Stomach (tissue), 9 donors: ENCODE results near the gene RBM6. TPM values are rescaled to one million over a fixed set of nuclear protein-coding genes. Genes with fewer than 3 reads are reported as not detected.

Source experiments
- DNase-seq, 2 donors: peaks; one replicate each; pipeline versions ENCODE4 v3.0.0 to v3.0.0-alpha.2; 2013 to 2019
- H3K27ac ChIP-seq, 5 donors: fragments of 200-600 bp in 4 of 5; sonication (generic) in 4 of 5; one replicate each; pipeline ENCODE4 v1.5.1; 2013 to 2019; ENCODE audit warnings: mild to moderate bottlenecking in 1 of 5, moderate library complexity in 1 of 5
- H3K27me3 ChIP-seq, 3 donors: fragments of 200-600 bp; sonication (generic); one replicate each; pipeline ENCODE4 v1.5.1; 2017 to 2019; ENCODE audit warnings: mixed run types in 1 of 3
- H3K36me3 ChIP-seq, 4 donors: fragments of 200-600 bp; sonication (generic); 1 replicate in 3 of 4; 2 replicates in 1 of 4; pipeline ENCODE4 v1.5.1; 2016 to 2019
- H3K4me1 ChIP-seq, 4 donors: fragments of 200-600 bp; sonication (generic); one replicate each; pipeline ENCODE4 v1.5.1; 2016 to 2019
- H3K4me3 ChIP-seq, 4 donors: fragments of 200-600 bp; sonication (generic) in 3 of 4; one replicate each; pipeline ENCODE4 v1.5.1; 2016 to 2019; ENCODE audit warnings: mild to moderate bottlenecking in 1 of 4
- H3K9me3 ChIP-seq, 4 donors: fragments of 200-600 bp; sonication (generic); one replicate each; pipeline ENCODE4 v1.5.1; 2016 to 2019
- CTCF ChIP-seq, 7 experiments: fragments of 450-650 bp in 4 of 7; fragments of 200-600 bp in 3 of 7; sonication (generic) in 3 of 7; IDR thresholded peaks; one replicate each; pipeline ENCODE4 v1.5.1; 2016 to 2019; ENCODE audit warnings: antibody characterized with exemption in 7 of 7, control low read depth in 2 of 7, mild to moderate bottlenecking in 1 of 7
- EP300 ChIP-seq: sonication (generic); formaldehyde crosslinking; IDR thresholded peaks from one replicate; pipeline ENCODE4 v1.6.1; 2017; ENCODE audit warnings: antibody characterized with exemption
- POLR2A ChIP-seq, 4 donors: fragments of 450-650 bp; IDR thresholded peaks; one replicate each; pipeline ENCODE4 v1.6.1; 2016; ENCODE audit warnings: antibody characterized with exemption in 4 of 4, control low read depth in 2 of 4, mild to moderate bottlenecking in 1 of 4, moderate library complexity in 1 of 4
- POLR2AphosphoS5 ChIP-seq, 3 donors: sonication (generic); formaldehyde crosslinking; IDR thresholded peaks; one replicate each; pipeline ENCODE4 v1.6.1; 2016; ENCODE audit warnings: antibody characterized with exemption in 3 of 3
- WGBS, 5 donors: extraction: QIAGEN DNeasy Blood & Tissue Kit in 3 of 5; methylation state at CpG; one replicate each; pipeline versions ENCODE4 v1.1.5 to v1.1.7; 2013 to 2018; 5-methylcytosine and 5-hydroxymethylcytosine counted together
- intact Hi-C: fragments of 100-400 bp; cut with DNase I; formaldehyde crosslinking; loops from one replicate; pipeline ENCODE4 v1.15.1; 2023; ENCODE audit warnings: low total_unique reads
- polyA plus RNA-seq, 3 donors: library from polyadenylated mRNA; stranded (reverse); fragments of 200-250 nt; gene quantifications; one replicate each; pipeline ENCODE4 v1.2.3, GENCODE V29; 2013
- total RNA-seq, 5 donors: library from RNA; depleted of rRNA; stranded (reverse); fragments of >200 nt; gene quantifications; one replicate each; pipeline versions ENCODE4 v1.1.0 to v1.2.3, GENCODE V29; 2014 to 2016
- donor health status: healthy with polysubstance abuse.
- donor health status: Bipolar disorder and iron deficiency.
- donor health status: healthy.

RBM6 gene
- total and polyA plus RNA-seq, 8 donors = 87.0 to 239 (median 133) TPM

- peak in 1 of 2 donors; percentile 31 for DNase-seq
- 42 to 68% (median 58%) methylated on average over 6 of the region's 6 CpGs for WGBS, 5 donors
- TF ChIP-seq EP300 (no peak), POLR2A (IDR thresholded peaks at IDR 0.05) (no peak), POLR2AphosphoS5 (IDR thresholded peaks at IDR 0.05) (no peak), CTCF (IDR thresholded peaks at IDR 0.05) (no peak)
- Histone ChIP-seq H3K27ac (peak overlapping the region in 4 of 5 donors; percentile 37 to 93 (median 66)), H3K9me3 (no peaks in the 10 kb centered on the region), H3K4me3 (peak overlapping the region in 1 of 4 donors; percentile 54), H3K27me3 (no peaks in the 10 kb centered on the region), H3K4me1 (peaks cover 15 to 61% (median 42%) of the 10 kb centered on the region in 4 donors), H3K36me3 (peaks cover 19 to 46% (median 44%) of the 10 kb centered on the region in 4 donors)
- intact Hi-C loops = no loop called here
Measured at GRCh38 chr3:49898991-49899390, 41.0 kb upstream of the RBM6 start.

GRCh38 chr3:49899815-49900214 is 40.1 kb upstream of the RBM6 start:
- H3K4me3 ChIP-seq = peak overlapping the region in 3 of 4 donors; percentile 4 to 54 (median 16)
- intact Hi-C loops = no loop called here
- peak in 1 of 2 donors; percentile 38 for DNase-seq

GRCh38 chr3:49900491-49901153 is 39.3 kb upstream of the RBM6 start:
- intact Hi-C loops = no loop called here
- Histone ChIP-seq H3K4me1 (peaks cover 31 to 78% (median 58%) of the 10 kb centered on the region in 4 donors), H3K36me3 (peaks cover 10 to 30% (median 27%) of the 10 kb centered on the region in 4 donors), H3K4me3 (peak overlapping the region; percentile 3 to 54 (median 34)), H3K27me3 (no peaks in the 10 kb centered on the region), H3K27ac (peak overlapping the region; percentile 86 to 93 (median 90)), H3K9me3 (no peaks in the 10 kb centered on the region)
- TF ChIP-seq CTCF (IDR thresholded peaks at IDR 0.05) (peak in 2 of 7 experiments; percentile 8 to 25), POLR2A (IDR thresholded peaks at IDR 0.05) (peak in 1 of 4 donors; percentile 77), POLR2AphosphoS5 (IDR thresholded peaks at IDR 0.05) (peak in 2 of 3 donors; percentile 82 to 95), EP300 (no peak)
- WGBS, 5 donors = 26 to 61% (median 32%) methylated on average over 4 to 8 of the region's 8 CpGs
- DNase-seq = peak; percentile 91 to 93

More at GRCh38 chr3:49899815-49900214, 40.1 kb upstream of the RBM6 start:
- Histone ChIP-seq H3K4me1 (peaks cover 24 to 70% (median 50%) of the 10 kb centered on the region in 4 donors), H3K36me3 (peaks cover 18 to 38% (median 35%) of the 10 kb centered on the region in 4 donors), H3K27me3 (no peaks in the 10 kb centered on the region), H3K9me3 (no peaks in the 10 kb centered on the region), H3K27ac (peak overlapping the region; percentile 86 to 93 (median 90))
- WGBS, 5 donors = 64 to 83% (median 81%) methylated on average over 5 of the region's 5 CpGs
- TF ChIP-seq CTCF (IDR thresholded peaks at IDR 0.05) (peak in 1 of 7 experiments; percentile 8), POLR2AphosphoS5 (IDR thresholded peaks at IDR 0.05) (no peak)

GRCh38 chr3:49901366-49902339 is 38.3 kb upstream of the RBM6 start:
- Histone ChIP-seq H3K9me3 (no peaks in the 10 kb centered on the region), H3K27me3 (no peaks in the 10 kb centered on the region), H3K4me1 (peaks cover 37 to 88% (median 68%) of the 10 kb centered on the region in 4 donors), H3K36me3 (peaks cover 2 to 19% (median 17%) of the 10 kb centered on the region in 4 donors), H3K27ac (peak overlapping the region; percentile 86 to 94 (median 90)), H3K4me3 (peak overlapping the region; percentile 40 to 54 (median 49))
- WGBS, 5 donors = 27 to 39% (median 31%) methylated on average over 10 to 11 of the region's 11 CpGs
- no peak for TF ChIP-seq POLR2A (IDR thresholded peaks at IDR 0.05)
- TF ChIP-seq POLR2AphosphoS5 (IDR thresholded peaks at IDR 0.05) = no peak
- no peak for TF ChIP-seq EP300
- no peak for TF ChIP-seq CTCF (IDR thresholded peaks at IDR 0.05)
- peak in 1 of 2 donors; percentile 73 for DNase-seq
- intact Hi-C loops = no loop called here
